ENCODE measurements around the gene FAM24A. TPM values are rescaled to one million over a fixed set of nuclear protein-coding genes. Genes with fewer than 3 reads are reported as not detected.
"Not testable (repeated sequence)": the region's sequence is repeated elsewhere in the genome, so short reads cannot be mapped to it uniquely, and the experiment has no call there.

FAM24A gene
- total RNA-seq: not detected in 2 replicates

GRCh38 chr10:122910310-122910709 lies at the start of gene FAM24A:
Gene FAM24A (plus strand): TSS chr10:122910610. CDS start chr10:122911635, 1,025 bp downstream.
- DNase-seq (ENCODE audit: low read depth, low spot score): no peak

GRCh38 chr10:122861711-122862161 lies 48.7 kb upstream of the FAM24A start:
- no peak for DNase-seq (ENCODE audit: low read depth, low spot score)

GRCh38 chr10:122863216-122864193 lies 46.9 kb upstream of the FAM24A start:
- DNase-seq (ENCODE audit: low read depth, low spot score): no peak

GRCh38 chr10:122864194-122864592 lies 46.2 kb upstream of the FAM24A start:
- no peak for DNase-seq (ENCODE audit: low read depth, low spot score)

GRCh38 chr10:122864901-122865300 lies 45.5 kb upstream of the FAM24A start:
- DNase-seq (ENCODE audit: low read depth, low spot score): no peak

- DNase-seq (ENCODE audit: low read depth, low spot score): not testable (repeated sequence)
Measured at GRCh38 chr10:122866757-122867482, 43.5 kb upstream of the FAM24A start.

- not testable (repeated sequence) for DNase-seq (ENCODE audit: low read depth, low spot score)
Measured at GRCh38 chr10:122868768-122869167, 41.6 kb upstream of the FAM24A start.

- DNase-seq (ENCODE audit: low read depth, low spot score): not testable (repeated sequence)
Measured at GRCh38 chr10:122871947-122872346, 38.5 kb upstream of the FAM24A start.

GRCh38 chr10:122875843-122876466 lies 34.5 kb upstream of the FAM24A start:
- DNase-seq (ENCODE audit: low read depth, low spot score): no peak

- no peak for DNase-seq (ENCODE audit: low read depth, low spot score)
Measured at GRCh38 chr10:122876467-122876855, 33.9 kb upstream of the FAM24A start.

GRCh38 chr10:122877264-122877663 lies 33.1 kb upstream of the FAM24A start:
- DNase-seq (ENCODE audit: low read depth, low spot score): no peak

GRCh38 chr10:122878799-122879338 lies 31.5 kb upstream of the FAM24A start:
- DNase-seq (ENCODE audit: low read depth, low spot score): peak; percentile 24

GRCh38 chr10:122879339-122880273 lies 30.8 kb upstream of the FAM24A start, which contains the start of gene FAM24B:
Gene FAM24B (minus strand): TSS chr10:122879581. CDS start chr10:122850515, 29,066 bp downstream.
- peak; percentile 93 for DNase-seq (ENCODE audit: low read depth, low spot score)

GRCh38 chr10:122882766-122883165 lies 27.6 kb upstream of the FAM24A start:
- DNase-seq (ENCODE audit: low read depth, low spot score): no peak

GRCh38 chr10:122884166-122884565 lies 26.2 kb upstream of the FAM24A start:
- no peak for DNase-seq (ENCODE audit: low read depth, low spot score)

- no peak for DNase-seq (ENCODE audit: low read depth, low spot score)
Measured at GRCh38 chr10:122894261-122894944, 16.0 kb upstream of the FAM24A start.

- DNase-seq (ENCODE audit: low read depth, low spot score): not testable (repeated sequence)
Measured at GRCh38 chr10:122903861-122904260, 6.5 kb upstream of the FAM24A start.

- no peak for DNase-seq (ENCODE audit: low read depth, low spot score)
Measured at GRCh38 chr10:122911889-122912484, 1.6 kb downstream of the FAM24A start.

- no peak for DNase-seq (ENCODE audit: low read depth, low spot score)
Measured at GRCh38 chr10:122915700-122916099, 5.3 kb downstream of the FAM24A start.

Data from pulmonary artery endothelial cell (primary cell).